Lung (tissue), 12 donors: ENCODE measurements around the gene ARHGEF7. TPM values are rescaled to one million over a fixed set of nuclear protein-coding genes. Genes with fewer than 3 reads are reported as not detected.

Experiments
- ATAC-seq: fragments of 200-7000 bp; cut with Tn5 transposase; one replicate; pipeline ENCODE4 v1.9.1; 2020; ENCODE audit warnings: moderate number of reproducible peaks; ENCODE audit not compliant: insufficient read depth, low FRiP score
- DNase-seq, 3 donors: peaks; one replicate each; pipeline ENCODE4 v3.0.0-alpha.2; 2013 to 2017
- H3K27ac ChIP-seq, 2 donors: one replicate each; pipeline ENCODE4 v1.5.1; 2013; ENCODE audit warnings: mild to moderate bottlenecking in 2 of 2, moderate library complexity in 2 of 2, control low read depth in 1 of 2, inconsistent platforms in 1 of 2, low read depth in 1 of 2, low read length in 1 of 2
- H3K27me3 ChIP-seq, 3 donors: one replicate each; pipeline ENCODE4 v1.5.1; 2013; ENCODE audit warnings: low read length in 2 of 3; ENCODE audit not compliant: control insufficient read depth in 3 of 3, insufficient read depth in 3 of 3
- H3K36me3 ChIP-seq, 4 donors: one replicate each; pipeline ENCODE4 v1.5.1; 2013; ENCODE audit warnings: low read length in 4 of 4, mild to moderate bottlenecking in 1 of 4, moderate library complexity in 1 of 4; ENCODE audit not compliant: control insufficient read depth in 4 of 4, insufficient read depth in 4 of 4
- H3K4me1 ChIP-seq, 5 donors: one replicate each; pipeline ENCODE4 v1.5.1; 2013; ENCODE audit warnings: low read length in 5 of 5, mild to moderate bottlenecking in 2 of 5, moderate library complexity in 1 of 5; ENCODE audit not compliant: control insufficient read depth in 5 of 5, insufficient read depth in 5 of 5
- H3K4me3 ChIP-seq: one replicate; pipeline ENCODE4 v1.5.1; 2013; ENCODE audit warnings: mild to moderate bottlenecking, control low read depth, moderate library complexity
- H3K9ac ChIP-seq, 2 donors: one replicate each; pipeline ENCODE4 v1.5.1; 2013; ENCODE audit warnings: low read length in 2 of 2, control low read depth in 1 of 2; ENCODE audit not compliant: insufficient read depth in 1 of 2
- H3K9me3 ChIP-seq, 4 donors: one replicate each; pipeline ENCODE4 v1.5.1; 2013; ENCODE audit warnings: low read length in 3 of 4, mild to moderate bottlenecking in 1 of 4, moderate library complexity in 1 of 4; ENCODE audit not compliant: control insufficient read depth in 4 of 4, insufficient read depth in 3 of 4
- WGBS, 2 donors: extraction: QIAGEN DNeasy Blood & Tissue Kit; methylation state at CpG; one replicate each; pipeline ENCODE4 v1.1.7; 2013; 5-methylcytosine and 5-hydroxymethylcytosine counted together
- polyA plus RNA-seq, 2 donors: library from polyadenylated mRNA; stranded (reverse); fragments of 200-250 nt; gene quantifications; one replicate each; pipeline ENCODE4 v1.2.1, GENCODE V29; 2013
- total RNA-seq, 2 donors: library from RNA; depleted of rRNA in 1 of 2; stranded (reverse); fragments of >200 nt in 1 of 2; gene quantifications; one replicate each; pipeline ENCODE4 v1.2.1, GENCODE V29; 2014 to 2021
- TF ChIP-seq, protein P1 (sequence below): IDR thresholded peaks from 2 replicates; pipeline ENCODE4 v1.5.1; 2012; ENCODE audit warnings: mild to moderate bottlenecking; ENCODE audit errors: control extremely low read depth, extremely low read depth
- donor health status: control.
- donor health status: control.
- donor health status: Bipolar disorder and iron deficiency.
- donor health status: healthy.
- donor health status: DM: yes; HTN: yes; CAD: no.

Gene ARHGEF7
- total and polyA plus RNA-seq, 4 donors = 20.9 to 143 (median 37.8) TPM

DNA sequence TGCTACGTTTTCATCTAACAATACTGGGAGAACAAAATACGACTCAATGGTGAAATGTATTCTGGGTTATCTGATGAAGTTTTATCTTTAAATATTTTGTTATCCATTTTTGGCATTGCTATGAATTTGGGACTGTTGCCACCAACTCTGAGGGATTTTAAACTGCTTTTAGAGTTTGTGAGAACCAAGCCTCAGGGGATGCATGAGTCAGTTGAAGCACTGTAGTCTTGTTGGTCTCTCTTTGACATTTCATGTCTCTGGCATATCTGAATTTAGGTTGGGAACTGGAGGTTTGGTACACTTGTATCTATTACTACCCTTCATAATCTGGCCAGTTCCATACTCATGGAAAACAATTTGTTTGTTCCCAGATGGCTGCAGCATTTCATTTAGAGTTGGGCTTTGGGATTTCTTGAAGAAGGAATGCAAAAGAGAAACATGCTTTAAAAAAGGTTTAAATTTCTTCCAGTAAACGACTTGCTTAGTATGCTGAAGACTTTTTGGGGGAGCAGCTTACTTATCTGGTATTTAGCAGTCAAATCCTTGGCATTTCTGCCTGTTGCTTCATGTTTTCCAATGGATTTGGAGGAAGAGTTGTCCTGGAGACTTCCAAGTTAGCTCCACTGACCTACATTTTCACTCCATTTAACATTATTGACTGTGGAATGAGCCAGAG, 28.9 kb downstream of the ARHGEF7 start:
- no peak overlapping the region for H3K9ac ChIP-seq
- TF ChIP-seq, protein P1, sequence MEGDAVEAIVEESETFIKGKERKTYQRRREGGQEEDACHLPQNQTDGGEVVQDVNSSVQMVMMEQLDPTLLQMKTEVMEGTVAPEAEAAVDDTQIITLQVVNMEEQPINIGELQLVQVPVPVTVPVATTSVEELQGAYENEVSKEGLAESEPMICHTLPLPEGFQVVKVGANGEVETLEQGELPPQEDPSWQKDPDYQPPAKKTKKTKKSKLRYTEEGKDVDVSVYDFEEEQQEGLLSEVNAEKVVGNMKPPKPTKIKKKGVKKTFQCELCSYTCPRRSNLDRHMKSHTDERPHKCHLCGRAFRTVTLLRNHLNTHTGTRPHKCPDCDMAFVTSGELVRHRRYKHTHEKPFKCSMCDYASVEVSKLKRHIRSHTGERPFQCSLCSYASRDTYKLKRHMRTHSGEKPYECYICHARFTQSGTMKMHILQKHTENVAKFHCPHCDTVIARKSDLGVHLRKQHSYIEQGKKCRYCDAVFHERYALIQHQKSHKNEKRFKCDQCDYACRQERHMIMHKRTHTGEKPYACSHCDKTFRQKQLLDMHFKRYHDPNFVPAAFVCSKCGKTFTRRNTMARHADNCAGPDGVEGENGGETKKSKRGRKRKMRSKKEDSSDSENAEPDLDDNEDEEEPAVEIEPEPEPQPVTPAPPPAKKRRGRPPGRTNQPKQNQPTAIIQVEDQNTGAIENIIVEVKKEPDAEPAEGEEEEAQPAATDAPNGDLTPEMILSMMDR = no peak
- no peak for DNase-seq
- H3K9me3 ChIP-seq = no peaks in the 10 kb centered on the region
- H3K27ac ChIP-seq = no peak overlapping the region
- H3K27me3 ChIP-seq = peaks cover 0 to 5% (median 5%) of the 10 kb centered on the region in 3 donors
- H3K36me3 ChIP-seq = no peaks in the 10 kb centered on the region
- no peak for ATAC-seq
- no peak overlapping the region for H3K4me3 ChIP-seq
- H3K4me1 ChIP-seq = peaks cover 0 to 6% (median 0%) of the 10 kb centered on the region in 5 donors
- 65 to 75% methylated on average over 3 of the region's 3 CpGs for WGBS, 2 donors

DNA sequence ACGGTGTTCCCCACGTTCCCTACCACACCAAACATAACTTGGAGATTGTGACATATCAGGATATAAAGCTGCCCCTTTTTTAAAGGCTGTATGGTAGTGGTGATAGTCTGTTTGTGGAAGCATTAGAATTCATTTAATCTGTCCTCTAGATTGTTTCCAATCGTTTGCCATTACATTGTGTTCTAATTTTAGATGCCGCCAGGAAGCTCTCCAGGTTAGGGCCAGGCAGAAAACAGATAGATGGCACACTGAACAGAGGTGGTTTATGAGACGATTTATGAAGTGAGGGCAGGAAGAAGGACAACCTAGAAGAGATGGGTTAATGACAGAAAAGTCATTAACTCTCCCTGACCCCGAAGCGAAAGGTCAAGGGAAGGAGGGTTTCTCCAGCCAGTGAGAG, 30.0 kb downstream of the ARHGEF7 start:
- DNase-seq = no peak

DNA sequence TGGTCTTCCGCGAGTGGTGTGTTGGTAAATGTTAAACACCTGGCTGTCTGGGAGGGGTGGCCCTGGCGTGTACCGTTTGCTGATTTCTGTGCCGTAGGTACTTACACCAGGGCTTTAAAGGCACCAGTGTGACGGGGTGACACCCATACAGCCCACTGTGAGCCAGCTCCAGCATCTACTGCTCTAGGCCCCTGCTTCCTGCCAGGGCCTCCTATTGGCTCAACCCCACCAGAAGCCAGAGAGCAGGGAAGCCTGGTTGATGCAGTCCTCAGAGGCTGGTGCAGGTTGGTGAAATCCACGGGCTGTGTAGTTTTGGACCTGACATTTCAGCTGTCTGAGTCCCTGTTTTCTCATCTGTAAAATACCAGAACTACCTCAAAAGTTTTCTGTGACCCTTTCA, 30.4 kb downstream of the ARHGEF7 start:
- WGBS, 2 donors = 77 to 80% methylated on average over 7 of the region's 7 CpGs

More for the DNA sequence above, 30.0 kb downstream of the ARHGEF7 start:
- TF ChIP-seq, protein P1 = no peak
- Histone ChIP-seq H3K4me3 (no peak overlapping the region), H3K4me1 (peaks cover 0 to 6% (median 0%) of the 10 kb centered on the region in 5 donors), H3K9me3 (no peaks in the 10 kb centered on the region), H3K27me3 (peaks cover 0 to 5% (median 5%) of the 10 kb centered on the region in 3 donors), H3K9ac (no peak overlapping the region), H3K27ac (no peak overlapping the region), H3K36me3 (no peaks in the 10 kb centered on the region)
- no peak for ATAC-seq
- WGBS, 2 donors = 73 to 77% methylated on average over 7 of the region's 7 CpGs

More for the DNA sequence above, 30.4 kb downstream of the ARHGEF7 start:
- H3K9ac ChIP-seq = no peak overlapping the region
- peaks cover 0 to 6% (median 0%) of the 10 kb centered on the region in 5 donors for H3K4me1 ChIP-seq
- no peaks in the 10 kb centered on the region for H3K9me3 ChIP-seq
- ATAC-seq (no peak), DNase-seq (no peak)
- H3K4me3 ChIP-seq = no peak overlapping the region
- TF ChIP-seq, protein P1 = no peak
- no peak overlapping the region for H3K27ac ChIP-seq
- peaks cover 0 to 5% (median 5%) of the 10 kb centered on the region in 3 donors for H3K27me3 ChIP-seq
- no peaks in the 10 kb centered on the region for H3K36me3 ChIP-seq
